ENCODE measurements around the gene NTSR1.

NTSR1 gene

DNA sequence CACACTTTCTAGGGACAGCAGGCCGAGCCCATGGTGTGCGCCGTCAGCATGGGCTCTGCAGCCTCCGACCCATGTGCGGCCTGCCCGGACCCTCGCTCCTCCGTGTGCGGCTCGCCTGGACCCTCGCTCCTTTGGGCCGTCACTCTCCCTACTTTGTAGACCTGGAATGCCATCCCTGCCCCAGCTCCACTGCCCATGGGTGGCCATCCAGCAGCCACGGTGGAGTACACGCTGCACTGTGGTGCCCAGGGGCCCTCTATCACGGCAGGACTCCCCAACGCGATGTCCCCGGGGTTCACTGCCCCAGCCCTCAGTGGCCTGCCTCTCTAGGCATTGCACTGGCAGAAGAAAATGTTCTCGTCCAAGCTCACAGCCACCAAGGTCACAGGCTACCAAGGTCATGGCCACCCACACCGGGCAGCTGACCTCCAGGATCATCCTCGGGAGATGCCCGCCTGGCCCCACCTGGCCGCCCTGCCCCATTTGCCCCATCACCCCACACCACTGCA lies 63.5 kb downstream of the NTSR1 start:
- Histone ChIP-seq H2AFZ (ENCODE audit: low read depth) (no peak overlapping the region), H3K4me1 (ENCODE audit: low read depth, poor library complexity, severe bottlenecking) (no peaks in the 10 kb centered on the region), H3K27ac (no peak overlapping the region), H4K20me1 (ENCODE audit: insufficient read depth) (no peaks in the 10 kb centered on the region), H3K4me3 (IDR thresholded peaks at IDR 0.05; ENCODE audit: insufficient read depth, low read depth, low read length) (no peak overlapping the region), H3K9ac (no peak overlapping the region), H3K4me2 (no peak overlapping the region), H3K79me2 (ENCODE audit: insufficient read depth, low read depth) (no peaks in the 10 kb centered on the region), H3K27me3 (ENCODE audit: insufficient read depth, low read depth) (peaks cover 96% of the 10 kb centered on the region), H3K36me3 (ENCODE audit: insufficient read depth) (no peaks in the 10 kb centered on the region)
- no peak for TF ChIP-seq CTCF (conservative IDR thresholded peaks at IDR 0.05; ENCODE audit: low read depth, low read length)

GRCh38 chr20:62772619-62772989 lies 64.0 kb downstream of the NTSR1 start:
- TF ChIP-seq CTCF (conservative IDR thresholded peaks at IDR 0.05; ENCODE audit: low read depth, low read length), result no peak
- no peak overlapping the region for H3K4me2 ChIP-seq
- no peaks in the 10 kb centered on the region for H3K36me3 ChIP-seq (ENCODE audit: insufficient read depth)
- no peak overlapping the region for H3K9ac ChIP-seq
- H2AFZ ChIP-seq (ENCODE audit: low read depth), result no peak overlapping the region
- H3K27ac ChIP-seq, result no peak overlapping the region
- H3K4me1 ChIP-seq (ENCODE audit: low read depth, poor library complexity, severe bottlenecking), result no peaks in the 10 kb centered on the region
- H4K20me1 ChIP-seq (ENCODE audit: insufficient read depth), result no peaks in the 10 kb centered on the region
- H3K79me2 ChIP-seq (ENCODE audit: insufficient read depth, low read depth), result no peaks in the 10 kb centered on the region
- H3K27me3 ChIP-seq (ENCODE audit: insufficient read depth, low read depth), result peaks cover 97% of the 10 kb centered on the region
- H3K4me3 ChIP-seq (IDR thresholded peaks at IDR 0.05; ENCODE audit: insufficient read depth, low read depth, low read length), result no peak overlapping the region

- no peak overlapping the region for H2AFZ ChIP-seq (ENCODE audit: low read depth)
- no peak for TF ChIP-seq CTCF (conservative IDR thresholded peaks at IDR 0.05; ENCODE audit: low read depth, low read length)
- H3K36me3 ChIP-seq (ENCODE audit: insufficient read depth), result no peaks in the 10 kb centered on the region
- no peak overlapping the region for H3K27ac ChIP-seq
- H4K20me1 ChIP-seq (ENCODE audit: insufficient read depth), result no peaks in the 10 kb centered on the region
- H3K27me3 ChIP-seq (ENCODE audit: insufficient read depth, low read depth), result peaks cover 92% of the 10 kb centered on the region
- H3K4me2 ChIP-seq, result no peak overlapping the region
- H3K9ac ChIP-seq, result no peak overlapping the region
- no peaks in the 10 kb centered on the region for H3K79me2 ChIP-seq (ENCODE audit: insufficient read depth, low read depth)
- no peaks in the 10 kb centered on the region for H3K4me1 ChIP-seq (ENCODE audit: low read depth, poor library complexity, severe bottlenecking)
- H3K4me3 ChIP-seq (IDR thresholded peaks at IDR 0.05; ENCODE audit: insufficient read depth, low read depth, low read length), result no peak overlapping the region
Measured at GRCh38 chr20:62772990-62773844, 64.6 kb downstream of the NTSR1 start.

DNA sequence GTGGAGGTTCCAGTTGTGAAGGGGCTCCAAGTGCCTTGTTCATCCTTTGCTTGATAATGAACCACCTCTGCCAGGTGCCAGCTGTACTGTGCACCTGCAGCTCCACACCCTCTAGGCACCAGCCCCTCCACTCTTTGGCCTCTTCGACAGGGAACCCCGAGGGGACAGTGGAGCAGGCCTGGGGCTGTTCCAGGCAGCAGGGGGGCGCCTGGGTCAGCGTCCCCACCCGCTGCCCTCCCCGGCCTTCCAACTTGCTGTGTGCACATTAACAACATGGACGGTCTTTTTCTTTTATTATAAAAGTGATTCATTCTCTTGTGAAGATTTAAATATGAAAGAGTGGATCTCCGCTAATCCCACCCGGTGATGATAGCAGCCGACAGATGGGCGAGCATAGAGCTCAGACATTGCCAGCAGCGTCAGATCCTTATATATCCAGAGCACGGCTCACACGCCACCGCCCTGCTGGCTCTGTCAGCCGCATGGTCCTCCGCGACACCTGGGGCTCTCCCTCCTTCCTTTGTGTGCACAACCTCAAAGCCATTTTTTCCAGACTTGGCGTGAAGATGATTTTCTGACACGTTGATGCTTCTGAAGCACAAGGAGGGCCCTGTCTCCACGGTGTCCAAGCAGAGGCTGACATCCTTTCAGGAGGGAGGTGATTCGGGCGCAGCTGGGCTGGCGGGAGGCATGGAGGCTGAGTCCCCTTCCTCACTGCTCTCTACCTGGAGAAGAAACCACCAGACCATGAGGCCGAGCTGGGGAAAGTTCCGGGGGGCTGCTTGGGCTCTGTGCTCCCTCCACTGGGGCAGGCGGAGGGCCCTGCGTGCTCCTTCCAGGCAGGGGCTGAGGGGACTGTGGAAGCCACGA lies 65.4 kb downstream of the NTSR1 start:
- no peaks in the 10 kb centered on the region for H3K4me1 ChIP-seq (ENCODE audit: low read depth, poor library complexity, severe bottlenecking)
- H3K79me2 ChIP-seq (ENCODE audit: insufficient read depth, low read depth), result no peaks in the 10 kb centered on the region
- no peak overlapping the region for H3K4me2 ChIP-seq
- no peak overlapping the region for H3K9ac ChIP-seq
- no peak overlapping the region for H3K27ac ChIP-seq
- H3K4me3 ChIP-seq (IDR thresholded peaks at IDR 0.05; ENCODE audit: insufficient read depth, low read depth, low read length), result no peak overlapping the region
- no peak for TF ChIP-seq CTCF (conservative IDR thresholded peaks at IDR 0.05; ENCODE audit: low read depth, low read length)
- no peaks in the 10 kb centered on the region for H4K20me1 ChIP-seq (ENCODE audit: insufficient read depth)
- H3K36me3 ChIP-seq (ENCODE audit: insufficient read depth), result no peaks in the 10 kb centered on the region
- peaks cover 91% of the 10 kb centered on the region for H3K27me3 ChIP-seq (ENCODE audit: insufficient read depth, low read depth)
- no peak overlapping the region for H2AFZ ChIP-seq (ENCODE audit: low read depth)
